A673 (cell line): ENCODE results near the gene OR2V1. TPM values are rescaled to one million over a fixed set of nuclear protein-coding genes. Genes with fewer than 3 reads are reported as not detected.

ENCODE experiments used
- BruUV-seq: library from RNA; stranded (reverse); fragments of 400-500 nt; replicated peaks from 2 replicates; lab custom pipeline; 2021; lab: Mats Ljungman, UMichigan
- CTCF ChIA-PET: fragments of 300-600 bp; sonication (Branson Sonifier 250); formaldehyde crosslinking; loops from one replicate; lab custom pipeline; 2022; ENCODE audit warnings: antibody characterized with exemption; lab: Charles Lee
- POLR2A ChIA-PET: fragments of 300-600 bp; sonication (Branson Sonifier 250); formaldehyde crosslinking; loops from one replicate; lab custom pipeline; 2022; ENCODE audit warnings: antibody characterized with exemption; ENCODE audit not compliant: low non-redundant PET; lab: Charles Lee
- DNase-seq: peaks from one replicate; pipeline ENCODE4 v3.0.0-alpha.2; 2015; ENCODE audit warnings: low spot score
- H3K27ac ChIP-seq: fragments of 200-600 bp; sonication (generic); 2 replicates; pipeline ENCODE4 v1.5.1; 2016; ENCODE audit warnings: mixed run types, low read depth, mild to moderate bottlenecking, mixed read lengths, antibody characterized with exemption, low read length; ENCODE audit not compliant: poor library complexity, severe bottlenecking
- H3K27me3 ChIP-seq: fragments of 200-600 bp; sonication (generic); replicated peaks from 2 replicates; pipeline ENCODE4 v1.6.1; 2017; ENCODE audit warnings: mixed run types, low read depth, mild to moderate bottlenecking, mixed read lengths, antibody characterized with exemption, low read length; ENCODE audit not compliant: insufficient read depth, poor library complexity
- H3K36me3 ChIP-seq: fragments of 200-600 bp; sonication (generic); 2 replicates; pipeline ENCODE4 v1.6.1; 2016; ENCODE audit warnings: mixed run types, mild to moderate bottlenecking, mixed read lengths, antibody characterized with exemption, low read length; ENCODE audit not compliant: insufficient read depth, poor library complexity, severe bottlenecking
- H3K4me1 ChIP-seq: fragments of 200-600 bp; sonication (generic); 2 replicates; pipeline ENCODE4 v1.6.1; 2017; ENCODE audit warnings: mixed run types, mild to moderate bottlenecking, mixed read lengths, antibody characterized with exemption, low read length; ENCODE audit not compliant: insufficient read depth, poor library complexity, severe bottlenecking
- H3K4me3 ChIP-seq: fragments of 200-600 bp; sonication (generic); 2 replicates; pipeline ENCODE4 v1.5.1; 2016; ENCODE audit warnings: low read depth, mixed run types, mild to moderate bottlenecking, mixed read lengths, low read length; ENCODE audit not compliant: poor library complexity, severe bottlenecking
- H3K9me3 ChIP-seq: fragments of 200-600 bp; sonication (generic); 2 replicates; pipeline ENCODE4 v1.6.1; 2016; ENCODE audit warnings: mixed run types, low read depth, mild to moderate bottlenecking, mixed read lengths, antibody characterized with exemption, low read length; ENCODE audit not compliant: poor library complexity, severe bottlenecking
- CTCF ChIP-seq: fragments of 300-800, 200-600 bp; sonication (generic); conservative IDR thresholded peaks from 2 replicates; pipeline ENCODE4 v1.5.1; 2017; ENCODE audit warnings: low read depth, mild to moderate bottlenecking, antibody characterized with exemption, low read length, moderate library complexity, mixed read lengths
- EZH2 ChIP-seq: fragments of 200-600 bp; sonication (generic); IDR thresholded peaks from 2 replicates; pipeline ENCODE4 v1.6.1; 2017; ENCODE audit warnings: borderline replicate concordance, low read depth, mild to moderate bottlenecking, mixed read lengths, antibody characterized with exemption, low read length; ENCODE audit not compliant: poor library complexity, severe bottlenecking
- intact Hi-C: fragments of 100-400 bp; cut with micrococcal nuclease; formaldehyde crosslinking; loops from one replicate; pipeline ENCODE4 v1.10.0; 2022; ENCODE audit not compliant: unreplicated experiment
- total RNA-seq: library from RNA; stranded (reverse); gene quantifications from 2 replicates; pipeline ENCODE4 v1.2.3, GENCODE V29; 2021

Gene OR2V1
- total RNA-seq, 1 experiment from 2014 or later, result not detected

- H3K27ac ChIP-seq, result no peak overlapping the region
- H3K36me3 ChIP-seq, result no peaks in the 10 kb centered on the region
- POLR2A ChIA-PET, result no interaction called here
- DNase-seq, result no peak
- H3K27me3 ChIP-seq, result peaks cover 69% of the 10 kb centered on the region
- CTCF ChIA-PET, result no interaction called here
- TF ChIP-seq CTCF, result no peak
- TF ChIP-seq EZH2, result no peak
- H3K9me3 ChIP-seq, result no peaks in the 10 kb centered on the region
- BruUV-seq, result no TSS peak
- H3K4me3 ChIP-seq, result no peak overlapping the region
- intact Hi-C loops, result no loop called here
- no peaks in the 10 kb centered on the region for H3K4me1 ChIP-seq
These were observed 18.5 kb downstream of the OR2V1 start for GRCh38 chr5:181112476-181112875.

DNA sequence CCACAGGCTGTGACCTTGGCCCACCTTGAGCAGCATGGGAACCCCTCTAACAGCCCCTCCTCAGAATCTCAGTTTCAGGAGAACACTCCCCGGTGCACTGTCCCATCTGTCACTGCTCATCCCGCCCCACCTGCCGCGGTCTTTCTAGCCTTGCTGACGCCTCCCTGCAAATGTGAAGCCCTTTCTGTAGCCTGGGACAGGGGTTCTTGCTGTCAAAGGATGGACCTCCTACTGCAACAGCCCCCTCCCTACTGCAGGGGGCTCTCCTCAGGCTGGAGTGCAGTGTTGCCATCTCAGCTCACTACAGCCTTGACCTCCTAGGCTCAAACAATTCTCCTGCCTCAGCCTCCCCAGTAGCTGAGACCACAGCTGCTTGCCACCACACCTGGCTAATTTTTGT is 20.0 kb downstream of the OR2V1 start:
- TF ChIP-seq EZH2 (no peak), CTCF (no peak)
- intact Hi-C loops, result no loop called here
- Histone ChIP-seq H3K27ac (no peak overlapping the region), H3K9me3 (no peaks in the 10 kb centered on the region), H3K4me1 (no peaks in the 10 kb centered on the region), H3K36me3 (no peaks in the 10 kb centered on the region), H3K27me3 (peaks cover 67% of the 10 kb centered on the region), H3K4me3 (no peak overlapping the region)
- BruUV-seq, result no TSS peak
- POLR2A ChIA-PET, result no interaction called here
- CTCF ChIA-PET, result no interaction called here
- DNase-seq, result no peak

GRCh38 chr5:181109489-181110013 is 21.4 kb downstream of the OR2V1 start:
- Histone ChIP-seq H3K27ac (no peak overlapping the region), H3K4me3 (no peak overlapping the region), H3K36me3 (no peaks in the 10 kb centered on the region), H3K27me3 (peaks cover 62% of the 10 kb centered on the region), H3K9me3 (no peaks in the 10 kb centered on the region), H3K4me1 (no peaks in the 10 kb centered on the region)
- ChIA-PET POLR2A (no interaction called here), CTCF (interaction anchor here (0.5 kb wide), 1 partner anchor 240 kb away, joined by 3 read pairs; no protein-coding TSS in a partner anchor)
- intact Hi-C loops, result no loop called here
- BruUV-seq, result no TSS peak
- no peak for TF ChIP-seq CTCF
- no peak for TF ChIP-seq EZH2
- no peak for DNase-seq
